AML-193 (cell line): ENCODE measurements around the gene PSMG2.

Source experiments
- DNase-seq, 2 experiments: peaks; one replicate each; lab custom pipeline; 2025; lab: John Stamatoyannopoulos, UW

PSMG2 gene

DNA sequence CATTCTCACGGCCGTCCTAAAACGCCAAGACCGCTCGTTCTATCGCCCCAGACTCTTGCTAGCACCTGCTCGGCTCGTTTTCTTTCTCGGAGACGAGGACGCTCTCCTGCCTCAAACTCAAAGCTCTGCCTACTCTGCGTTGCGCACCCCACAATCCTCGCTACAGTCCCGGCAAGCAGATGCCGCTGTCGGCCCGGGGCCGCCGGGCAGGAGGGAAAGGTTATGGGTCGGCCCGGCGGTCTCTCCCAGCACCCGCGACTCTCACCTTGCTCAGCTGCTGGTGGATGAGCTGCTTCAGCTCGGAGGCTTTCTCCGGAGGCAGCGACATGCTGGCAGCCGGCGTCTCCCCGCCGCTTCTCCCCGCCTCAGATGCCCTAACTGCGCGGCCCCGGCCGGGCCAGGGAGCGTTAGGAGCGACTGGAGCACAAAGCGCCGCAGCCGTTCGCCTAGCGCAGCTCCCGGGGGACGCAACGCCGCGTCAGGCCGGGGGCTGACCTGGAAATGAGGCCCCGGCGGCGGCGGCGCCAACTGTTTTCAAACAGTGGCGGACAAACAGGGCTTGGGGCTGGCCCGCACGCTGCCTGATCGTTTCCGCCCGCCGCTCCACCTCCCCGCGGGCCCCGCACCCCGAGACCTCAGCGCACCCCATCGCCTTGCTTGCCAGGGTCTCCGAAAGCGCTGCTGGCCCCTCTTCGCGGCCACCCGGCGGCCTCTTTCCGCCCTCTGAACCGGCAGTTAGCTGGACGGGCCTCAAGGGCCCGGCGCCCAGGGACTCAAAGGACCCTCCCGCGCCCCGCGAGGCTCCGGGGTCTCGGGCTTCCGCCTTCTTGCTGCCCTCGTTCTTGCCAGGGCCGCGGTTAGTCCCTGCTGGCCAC lies at the start of gene PSMG2, which contains the start of gene CEP76:
TSS of gene PSMG2 (plus strand) at position 822 of the 875 bp plus-strand sequence. CDS start 66 bp downstream, outside the sequence.
TSS of gene CEP76 (minus strand) at position 503 of the 875 bp plus-strand sequence. CDS start at position 328, 175 bp downstream.
- peak; percentile 70 to 76 for DNase-seq

DNA sequence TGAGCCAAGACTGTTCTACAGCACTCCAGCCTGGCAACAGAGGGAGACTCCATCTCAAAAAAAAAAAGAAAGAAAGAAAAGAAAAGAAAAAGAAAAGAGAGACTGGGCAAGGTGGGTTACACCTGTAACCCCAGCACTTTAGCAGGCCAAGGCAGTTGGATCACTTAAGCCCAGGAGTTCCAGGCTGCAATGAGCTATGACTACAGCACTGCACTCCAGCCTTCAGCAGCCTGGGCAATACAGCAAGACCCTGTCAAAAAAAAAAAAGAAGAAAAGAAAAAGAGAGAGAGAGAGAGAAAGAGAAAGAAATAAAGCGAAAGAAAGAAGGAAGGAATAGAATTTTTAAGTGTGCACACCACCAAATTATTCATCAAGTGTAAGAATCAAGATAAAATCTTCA lies 47.9 kb upstream of the PSMG2 start:
- DNase-seq = no peak

DNA sequence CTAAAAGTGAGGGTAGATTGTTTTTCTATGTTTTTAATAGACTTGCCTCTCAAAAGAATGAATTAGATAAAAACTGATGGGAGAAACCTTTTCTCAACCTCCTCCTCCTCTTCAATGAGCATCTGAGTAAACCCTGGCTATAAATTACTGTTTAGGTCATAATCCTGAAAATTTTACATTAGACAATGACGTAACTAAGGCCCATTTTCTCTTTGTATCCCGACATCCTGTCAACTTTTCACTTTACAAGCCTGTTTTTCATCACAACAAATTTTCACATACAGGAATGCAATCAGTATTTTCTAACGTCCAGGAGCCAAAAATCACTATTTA lies 46.3 kb upstream of the PSMG2 start:
- no peak for DNase-seq

GRCh38 chr18:12656938-12657683 lies 45.7 kb upstream of the PSMG2 start:
- no peak for DNase-seq

- DNase-seq = no peak
Measured at GRCh38 chr18:12657684-12658425, 45.0 kb upstream of the PSMG2 start, which contains the start of gene SPIRE1. TSS of gene SPIRE1 (minus strand) at chr18:12658107. CDS start at chr18:12657866, 241 bp downstream.

GRCh38 chr18:12658426-12659138 lies 44.3 kb upstream of the PSMG2 start:
- no peak for DNase-seq

- peak; percentile 28 to 57 for DNase-seq
Measured at GRCh38 chr18:12659904-12660605, 42.8 kb upstream of the PSMG2 start.

- no peak for DNase-seq
Measured at GRCh38 chr18:12668041-12668440, 34.8 kb upstream of the PSMG2 start.

DNA sequence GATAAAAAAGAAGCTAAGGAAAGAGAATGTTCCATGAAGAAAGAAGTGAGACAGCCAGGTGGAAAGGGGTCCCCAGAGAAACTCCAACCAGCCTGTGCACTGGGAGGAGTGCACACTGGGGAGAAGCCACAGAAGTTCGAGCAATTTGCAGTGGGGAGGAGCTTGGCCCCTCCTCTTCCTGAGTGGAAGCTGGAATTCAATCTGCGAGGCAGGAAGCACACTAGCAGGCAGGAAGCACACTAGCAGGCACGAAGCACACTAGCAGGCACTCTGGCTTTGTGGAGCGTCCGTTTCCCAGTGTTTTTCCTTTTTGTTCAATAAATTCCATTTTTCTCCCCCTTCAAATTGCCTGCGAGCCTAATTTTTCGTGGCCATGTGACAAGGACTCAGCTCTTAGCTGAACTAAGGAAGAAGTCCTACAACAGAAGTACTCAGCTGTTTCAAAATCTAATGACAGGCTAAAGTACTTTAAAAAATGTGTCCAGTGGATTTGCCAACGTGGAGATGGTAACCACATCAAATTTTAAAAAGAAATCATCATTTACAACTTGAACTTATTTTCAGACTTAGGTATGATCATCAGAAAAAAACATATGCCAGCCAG lies 23.6 kb upstream of the PSMG2 start:
- no peak for DNase-seq

DNA sequence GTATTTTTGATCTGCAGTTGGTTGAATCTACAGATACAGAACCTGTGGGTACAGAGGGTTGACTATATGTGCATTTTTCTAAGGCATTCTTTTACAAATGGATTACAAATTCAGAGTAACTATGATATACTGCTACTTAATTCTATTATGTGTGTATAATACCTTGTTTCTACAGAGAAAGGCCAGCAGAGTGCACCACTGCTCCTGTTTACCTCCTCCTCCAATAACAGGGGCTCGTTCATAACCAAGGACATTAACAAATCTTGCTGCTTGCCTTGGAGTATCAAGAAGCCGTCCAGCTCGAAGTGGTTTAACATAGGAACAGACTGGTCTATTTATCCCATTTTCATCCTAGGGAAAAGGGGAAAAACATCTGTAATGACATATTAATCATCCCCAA lies 16.7 kb upstream of the PSMG2 start:
- no peak for DNase-seq

DNA sequence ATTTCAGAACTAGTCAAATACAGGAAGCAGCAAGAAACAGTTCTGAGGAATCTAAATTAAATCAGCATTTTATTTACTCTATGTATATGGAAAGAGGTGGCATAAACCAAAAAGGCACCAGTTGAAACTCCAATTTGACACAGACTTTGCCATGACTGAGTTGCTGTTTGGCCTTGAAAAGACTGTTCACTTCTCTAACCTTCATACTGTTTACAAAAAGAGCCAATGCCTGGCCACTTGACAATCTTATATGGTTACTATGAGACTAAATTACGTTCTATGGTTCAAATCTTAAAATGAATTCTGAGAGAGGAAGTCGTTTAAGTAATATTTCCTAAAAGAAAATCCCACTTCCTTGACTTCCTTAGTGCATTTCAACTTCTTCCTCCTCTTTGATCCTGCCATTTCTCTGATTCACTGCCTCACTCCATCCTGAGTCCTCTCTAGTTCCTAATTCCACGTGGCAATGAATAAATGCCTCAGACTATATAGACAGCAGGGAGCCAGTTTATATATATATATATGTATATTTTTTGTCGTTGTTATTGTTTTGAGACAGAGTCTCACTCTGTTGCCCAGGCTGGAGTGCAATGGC lies 13.5 kb upstream of the PSMG2 start:
- DNase-seq = no peak

DNA sequence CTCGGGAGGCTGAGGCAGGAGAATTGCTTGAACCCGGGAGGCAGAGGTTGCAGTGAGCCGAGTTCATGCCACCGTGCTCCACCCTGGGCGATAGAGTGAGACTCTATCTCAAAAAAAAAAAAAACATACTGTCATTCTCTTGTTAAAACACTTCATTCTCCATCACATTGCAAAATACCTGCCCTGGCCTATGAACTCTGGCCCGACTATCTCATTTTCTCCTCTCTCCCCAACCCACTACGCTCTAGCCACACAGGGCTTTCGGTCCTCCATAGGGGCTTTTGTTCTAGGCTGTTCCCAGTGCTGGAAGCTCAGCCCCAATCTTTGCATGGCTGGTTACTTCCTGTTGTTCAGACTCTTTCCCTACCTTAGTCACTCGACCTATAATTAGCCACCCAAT lies 10.6 kb upstream of the PSMG2 start:
- DNase-seq = no peak

DNA sequence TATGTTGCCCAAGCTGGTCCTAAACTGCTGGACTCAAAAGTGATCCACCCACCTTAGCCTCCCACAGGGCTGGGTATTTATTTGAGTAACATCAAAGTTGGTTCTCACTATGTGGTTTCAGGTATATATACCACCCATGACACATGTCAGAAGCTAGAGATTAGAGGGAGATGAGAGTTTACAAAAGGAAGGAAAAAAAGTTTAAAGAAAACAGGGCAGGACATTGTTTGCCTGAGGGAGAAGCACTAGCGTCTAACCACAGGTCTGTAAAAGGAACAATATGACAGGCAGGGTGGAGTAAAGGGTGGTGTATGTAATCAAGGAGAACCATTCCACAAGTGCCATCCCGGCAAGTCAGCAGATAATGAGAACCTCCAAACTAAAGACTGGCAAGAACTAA lies 8.8 kb upstream of the PSMG2 start:
- DNase-seq = no peak

DNA sequence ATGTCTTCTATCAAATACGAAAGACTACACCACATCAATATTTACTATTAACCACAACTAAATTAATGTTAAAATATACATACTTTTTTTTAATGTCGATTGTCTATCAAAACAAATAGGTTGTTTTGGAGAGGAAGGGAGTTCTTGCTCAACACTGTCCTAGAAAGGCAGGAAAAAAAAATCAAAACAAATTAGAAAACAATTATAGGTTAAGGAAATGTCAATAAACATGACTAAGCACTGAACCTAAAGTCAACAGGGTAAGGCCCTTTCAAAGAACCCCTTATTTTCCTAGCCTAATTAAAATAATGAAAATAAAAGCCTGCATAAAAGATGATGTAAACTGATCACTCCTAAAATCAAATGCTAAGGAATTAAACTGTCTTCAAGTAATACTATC lies 3.1 kb upstream of the PSMG2 start:
- DNase-seq = no peak

DNA sequence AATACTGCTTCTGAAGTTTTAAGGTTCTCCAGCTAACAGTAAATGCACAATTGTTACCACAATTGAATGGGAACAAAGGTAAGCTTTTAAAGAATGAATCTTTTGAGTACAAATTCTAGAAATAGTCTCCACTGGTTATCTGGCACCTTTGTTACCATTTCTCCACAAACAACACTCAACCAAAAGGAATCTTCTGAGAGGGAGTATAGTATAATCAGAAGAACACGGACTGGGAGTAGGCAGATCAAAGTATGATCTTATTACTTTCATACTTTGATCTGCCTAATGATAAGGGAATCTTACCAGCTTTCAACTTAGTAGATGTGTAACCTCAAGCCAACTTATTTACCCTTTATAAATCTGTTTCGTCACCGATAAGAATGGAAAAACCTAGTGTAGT lies 1.7 kb upstream of the PSMG2 start:
- DNase-seq = no peak

- DNase-seq = no peak
Measured at GRCh38 chr18:12703096-12703567, 290 bp downstream of the PSMG2 start.

GRCh38 chr18:12703664-12704063 lies 822 bp downstream of the PSMG2 start:
- DNase-seq = peak in 1 of 2 experiments; percentile 16

GRCh38 chr18:12711446-12711845 lies 8.6 kb downstream of the PSMG2 start:
- no peak for DNase-seq

DNA sequence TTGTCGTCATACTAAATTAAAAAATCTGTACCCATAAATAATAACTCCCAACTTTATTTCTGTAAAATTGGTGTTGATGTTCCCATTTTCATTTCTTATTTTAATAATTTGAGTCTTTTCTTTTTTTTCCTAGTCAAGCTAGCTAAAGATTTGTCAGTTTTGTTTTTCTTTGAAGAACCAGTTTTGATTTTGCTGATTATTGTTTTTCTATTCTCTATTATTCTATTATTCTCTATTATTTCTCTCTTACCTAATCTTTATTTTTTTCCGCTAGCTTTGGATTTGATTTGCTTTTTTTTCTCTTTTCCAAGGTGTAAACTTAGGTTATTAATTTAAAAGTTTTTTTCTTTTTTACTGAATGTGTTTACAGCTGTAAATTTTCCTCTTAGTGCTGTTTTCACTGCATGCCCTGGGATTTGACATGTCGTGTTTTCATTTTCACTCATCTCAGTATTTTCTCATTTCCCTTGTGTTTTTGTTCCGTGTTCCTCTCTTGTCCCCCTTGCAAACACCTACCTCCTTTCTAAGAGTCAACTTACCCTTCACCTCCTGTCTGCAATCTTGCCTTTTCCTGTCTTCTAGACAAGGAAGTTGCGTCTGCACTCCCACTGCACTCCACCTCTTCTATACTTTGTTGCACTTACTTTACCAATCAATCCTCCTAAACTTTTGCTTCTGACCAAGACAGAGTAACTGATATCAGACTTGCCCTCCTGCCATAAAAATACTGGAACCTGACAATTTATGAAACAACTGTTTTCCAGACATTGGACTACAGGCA lies 18.8 kb downstream of the PSMG2 start:
- DNase-seq = no peak
